K562 (cell line): ENCODE results near the gene CCNK. TPM values are rescaled to one million over a fixed set of nuclear protein-coding genes. Genes with fewer than 3 reads are reported as not detected.

ENCODE experiments used
- ATAC-seq: fragments of 200-7000 bp; cut with Tn5 transposase; 3 replicates; pipeline ENCODE4 v1.9.1; 2020; ENCODE audit warnings: moderate library complexity
- BruUV-seq: library from RNA; stranded (reverse); fragments of 400-500 nt; replicated peaks from 2 replicates; lab custom pipeline; 2021; lab: Mats Ljungman, UMichigan
- CTCF ChIA-PET: fragments of 300-600 bp; formaldehyde crosslinking; extraction: SDS; loops from one replicate; lab custom pipeline; 2021; ENCODE audit warnings: low intra/inter-chr PET ratio; lab: Yijun Ruan, JAX
- POLR2A ChIA-PET: fragments of 300-600, 350-650 bp; sonication (Branson Sonifier 250); formaldehyde crosslinking; extraction: SDS; loops from one replicate; lab custom pipeline; 2021; ENCODE audit warnings: antibody characterized with exemption, inconsistent platforms; lab: Yijun Ruan, JAX
- DNase-seq, 4 experiments: peaks; one replicate each; pipeline versions ENCODE4 v3.0.0 to v3.0.0-alpha.2; 2011 to 2018; ENCODE audit warnings: low spot score in 3 of 4, mixed read lengths in 3 of 4; ENCODE audit errors: extremely low read depth in 1 of 4
- FAIRE-seq: peaks from 2 replicates; lab custom pipeline; 2011; peaks lifted over from hg19 to GRCh38; lab: Jason Lieb, UNC
- H2AFZ ChIP-seq: 2 replicates; pipeline ENCODE4 v1.6.0; 2011; ENCODE audit warnings: low read depth, low read length, control low read depth, inconsistent platforms
- H3K27ac ChIP-seq: fragments of 200-600 bp; 3 replicates; pipeline ENCODE4 v1.8.0; 2011; ENCODE audit warnings: low read depth, mild to moderate bottlenecking, control low read depth, inconsistent platforms, low read length, moderate library complexity, mixed read lengths; ENCODE audit errors: extremely low read depth
- H3K27me3 ChIP-seq, 2 experiments: fragments of 300-600 bp in 1 of 2; 2 replicates in 1 of 2; 3 replicates in 1 of 2; pipeline versions ENCODE4 v1.6.0 to v1.8.0; 2011; ENCODE audit warnings: inconsistent platforms in 2 of 2, low read length in 2 of 2, mild to moderate bottlenecking in 1 of 2, mixed read lengths in 1 of 2, moderate library complexity in 1 of 2; ENCODE audit not compliant: control insufficient read depth in 2 of 2, insufficient read depth in 2 of 2
- H3K36me3 ChIP-seq: fragments of 300-600 bp; 3 replicates; pipeline ENCODE4 v1.8.0; 2011; ENCODE audit warnings: mild to moderate bottlenecking, low read length, inconsistent platforms; ENCODE audit not compliant: control insufficient read depth, insufficient read depth
- H3K4me1 ChIP-seq, 2 experiments: fragments of 200-600 bp in 1 of 2; replicated peaks in 1 of 2; 2 replicates in 1 of 2; 3 replicates in 1 of 2; pipeline versions ENCODE4 v1.5.1 to v1.8.0; 2011; ENCODE audit warnings: inconsistent platforms in 2 of 2, low read length in 2 of 2, mild to moderate bottlenecking in 1 of 2, mixed read lengths in 1 of 2, moderate library complexity in 1 of 2; ENCODE audit not compliant: control insufficient read depth in 2 of 2, insufficient read depth in 2 of 2
- H3K4me2 ChIP-seq: 2 replicates; pipeline ENCODE4 v1.6.1; 2011; ENCODE audit warnings: low read length, control low read depth, inconsistent platforms, mixed read lengths; ENCODE audit not compliant: insufficient read depth
- H3K4me3 ChIP-seq: fragments of 200-600 bp; sonication (generic), shearing (Covaris generic); 2 replicates; pipeline ENCODE4 v1.5.1; 2016; ENCODE audit warnings: control low read depth, inconsistent platforms
- H3K79me2 ChIP-seq: fragments of 200-600 bp; 3 replicates; pipeline ENCODE4 v1.8.0; 2011; ENCODE audit warnings: low read length, inconsistent platforms; ENCODE audit not compliant: control insufficient read depth, insufficient read depth
- H3K9ac ChIP-seq, 2 experiments: 2 replicates each; pipeline versions ENCODE4 v1.6.0 to v1.6.1; 2011; ENCODE audit warnings: low read depth in 2 of 2, low read length in 2 of 2, control low read depth in 1 of 2, inconsistent platforms in 1 of 2, mild to moderate bottlenecking in 1 of 2, mixed read lengths in 1 of 2; ENCODE audit not compliant: insufficient read depth in 1 of 2
- H3K9me1 ChIP-seq: one replicate; pipeline ENCODE4 v1.6.0; 2011; ENCODE audit warnings: inconsistent platforms, mild to moderate bottlenecking, low read length, moderate library complexity; ENCODE audit not compliant: control insufficient read depth, insufficient read depth
- H3K9me3 ChIP-seq: replicated peaks from 2 replicates; pipeline ENCODE4 v1.5.1; 2011; ENCODE audit warnings: low read depth, low read length, inconsistent platforms; ENCODE audit not compliant: control insufficient read depth, insufficient read depth
- H4K20me1 ChIP-seq: replicated peaks from 2 replicates; pipeline ENCODE4 v1.6.1; 2011; ENCODE audit warnings: low read length, inconsistent platforms, mixed read lengths; ENCODE audit not compliant: control insufficient read depth, insufficient read depth
- BHLHE40 ChIP-seq: IDR thresholded peaks from 2 replicates; pipeline ENCODE4 v1.6.1; 2011; ENCODE audit warnings: low read length, improper control_type of control experiment
- CHD7 ChIP-seq: fragments of 200-600 bp; sonication (generic); IDR thresholded peaks from one replicate; pipeline ENCODE4 v1.6.1; 2012; ENCODE audit warnings: mild to moderate bottlenecking, low read depth, low read length, inconsistent platforms
- HEY1 ChIP-seq: fragments of 250-450 bp; sonication (Bioruptor Pico); IDR thresholded peaks from 2 replicates; pipeline ENCODE4 v1.5.0; 2020; ENCODE audit warnings: mild to moderate bottlenecking, moderate library complexity, borderline replicate concordance
- KHSRP ChIP-seq: fragments of 450-650 bp; IDR thresholded peaks from 2 replicates; pipeline ENCODE4 v1.6.1; 2017
- MTA3 ChIP-seq: fragments of 450-650 bp; formaldehyde crosslinking; IDR thresholded peaks from 2 replicates; pipeline ENCODE4 v1.6.1; 2017; ENCODE audit warnings: mild to moderate bottlenecking, borderline replicate concordance
- POLR2H ChIP-seq: IDR thresholded peaks from 2 replicates; pipeline ENCODE4 v1.6.1; 2016; ENCODE audit warnings: missing genetic modification characterization, low read depth, mild to moderate bottlenecking, control low read depth, missing compliant biosample characterization, moderate library complexity
- RBM34 ChIP-seq: fragments of 200-400 bp; formaldehyde crosslinking; IDR thresholded peaks from 2 replicates; pipeline ENCODE4 v1.6.1; 2018; ENCODE audit warnings: low read length, borderline replicate concordance; ENCODE audit not compliant: insufficient read depth
- ZNF449 ChIP-seq: fragments of 250-450 bp; sonication (Bioruptor Pico); IDR thresholded peaks from 2 replicates; pipeline ENCODE4 v1.8.0; 2022; ENCODE audit warnings: moderate library complexity, mild to moderate bottlenecking, inconsistent platforms
- ZNF785 ChIP-seq: fragments of 250-450 bp; sonication (Bioruptor Pico); IDR thresholded peaks from 2 replicates; pipeline ENCODE4 v1.4.0; 2020; ENCODE audit warnings: mild to moderate bottlenecking
- WGBS: fragments of 100-300 bp; shearing (Covaris generic); methylation state at CpG from one replicate; pipeline ENCODE4 v1.1.6; 2016; ENCODE audit warnings: low coverage, mixed read lengths; ENCODE audit not compliant: insufficient coverage; ENCODE audit errors: missing lambda C conversion rate; 5-methylcytosine and 5-hydroxymethylcytosine counted together
- in situ Hi-C: fragments of 300-500 bp; cut with MboI; formaldehyde crosslinking; loops from 4 replicates; pipeline ENCODE4 v1.15.0; 2018; ENCODE audit warnings: inconsistent platforms, mixed read lengths
- intact Hi-C: fragments of 100-400 bp; cut with micrococcal nuclease; formaldehyde crosslinking; loops from 2 replicates; pipeline ENCODE4 v1.14.2; 2022
- polyA plus RNA-seq, 8 experiments: library from polyadenylated mRNA; depleted of rRNA in 4 of 8; stranded (reverse) in 5 of 8; unstranded in 3 of 8; fragments of >200 nt; fragmentation: Nextera tagmentation in 2 of 8; fragmentation: Illumina TruSeq in 1 of 8; extraction: Ambion mirVana in 2 of 8; extraction: Trizol in 1 of 8; gene quantifications; 2 replicates each; pipeline versions ENCODE4 v1.2.1 to v1.2.3, GENCODE V29; 2011 to 2014; ENCODE audit warnings: inconsistent platforms in 1 of 8, missing spikeins in 1 of 8
- total RNA-seq, 7 experiments: library from RNA; depleted of rRNA in 6 of 7; stranded (reverse); fragments of >200 nt in 6 of 7; fragmentation: Illumina TruSeq in 2 of 7; extraction: Trizol in 2 of 7; gene quantifications; 2 replicates each; pipeline versions ENCODE4 v1.2.1 to v1.2.3, GENCODE V29; 2011 to 2021; ENCODE audit warnings: low replicate concordance in 1 of 7

The CCNK gene
- total and polyA plus RNA-seq, 9 of the 15 experiments (the other 6 are each of a cell fraction or from before 2014, with no cell fraction given) = 5.8 to 84.2 (median 16.4) TPM

GRCh38 chr14:99554184-99554583 is 73.0 kb downstream of the CCNK start:
- H3K9ac ChIP-seq = no peak overlapping the region
- ATAC-seq = no peak
- H3K36me3 ChIP-seq = no peaks in the 10 kb centered on the region
- WGBS = 66% methylated on average over 10 of the region's 12 CpGs
- no peaks in the 10 kb centered on the region for H3K9me3 ChIP-seq
- H3K4me2 ChIP-seq = no peak overlapping the region
- POLR2A ChIA-PET = interaction anchor here (1.0 kb wide), 1 partner anchor 18 kb away, joined by 4 read pairs; no protein-coding TSS in a partner anchor
- BruUV-seq = no TSS peak
- no peak overlapping the region for H3K27ac ChIP-seq
- CTCF ChIA-PET = no interaction called here
- no peaks in the 10 kb centered on the region for H3K9me1 ChIP-seq
- in situ Hi-C loops = no loop called here
- intact Hi-C loops = no loop called here
- no peaks in the 10 kb centered on the region; the same call in 2 of the 3 replicates for H3K79me2 ChIP-seq
- no peak overlapping the region for H2AFZ ChIP-seq
- H4K20me1 ChIP-seq = peaks cover 31% of the 10 kb centered on the region
- FAIRE-seq = no peak
- DNase-seq = no peak
- no peaks in the 10 kb centered on the region for H3K27me3 ChIP-seq
- peaks cover 0 to 12% of the 10 kb centered on the region in 2 experiments; a peak in 2 of 5 replicates for H3K4me1 ChIP-seq
- no peak overlapping the region for H3K4me3 ChIP-seq
- TF ChIP-seq ZNF449 (no peak), BHLHE40 (no peak), POLR2H (tag) (no peak), KHSRP (no peak), CHD7 (no peak), MTA3 (no peak), HEY1 (CRISPR knock-in tag) (no peak), RBM34 (no peak), ZNF785 (CRISPR knock-in tag) (no peak)
